Psoas muscle (tissue), 8 donors: Measurements from ENCODE around the gene SCAMP4. TPM values are rescaled to one million over a fixed set of nuclear protein-coding genes. Genes with fewer than 3 reads are reported as not detected.

Source experiments
- ATAC-seq, 4 donors: fragments of 200-7000 bp; cut with Tn5 transposase; one replicate each; pipeline ENCODE4 v1.9.1; 2020; ENCODE audit warnings: moderate library complexity in 3 of 4, mild to moderate bottlenecking in 2 of 4
- DNase-seq, 2 donors: peaks; one replicate each; pipeline ENCODE4 v3.0.0-alpha.2; 2020
- H3K27ac ChIP-seq: fragments of 200-600 bp; one replicate; pipeline ENCODE4 v1.8.0; 2022
- H3K27me3 ChIP-seq, 3 donors: fragments of 200-600 bp in 1 of 3; one replicate each; pipeline versions ENCODE4 v1.6.1 to v1.8.0; 2013 to 2022; ENCODE audit warnings: low read length in 2 of 3, mild to moderate bottlenecking in 2 of 3, moderate library complexity in 1 of 3; ENCODE audit not compliant: insufficient read depth in 3 of 3
- H3K36me3 ChIP-seq, 2 donors: fragments of 200-600 bp in 1 of 2; one replicate each; pipeline versions ENCODE4 v1.6.1 to v1.8.0; 2013 to 2022; ENCODE audit warnings: low read depth in 1 of 2, mild to moderate bottlenecking in 1 of 2, moderate library complexity in 1 of 2; ENCODE audit not compliant: insufficient read depth in 1 of 2
- H3K4me1 ChIP-seq: fragments of 200-600 bp; one replicate; pipeline ENCODE4 v1.8.0; 2022
- H3K4me3 ChIP-seq: fragments of 200-600 bp; one replicate; pipeline ENCODE4 v1.8.0; 2022; ENCODE audit warnings: mild to moderate bottlenecking
- H3K9me3 ChIP-seq: fragments of 200-600 bp; one replicate; pipeline ENCODE4 v1.8.0; 2022
- CTCF ChIP-seq: fragments of 200-600 bp; IDR thresholded peaks from one replicate; pipeline ENCODE4 v1.8.0; 2022; ENCODE audit warnings: antibody characterized with exemption
- WGBS, 3 donors: extraction: QIAGEN DNeasy Blood & Tissue Kit; methylation state at CpG; one replicate each; pipeline versions ENCODE4 v1.1.6 to v1.1.7; 2013; 5-methylcytosine and 5-hydroxymethylcytosine counted together
- intact Hi-C, 2 donors: fragments of 100-400 bp; cut with DNase I; formaldehyde crosslinking; loops; one replicate each; pipeline versions ENCODE4 v1.11.0 to v1.14.2; 2022
- polyA plus RNA-seq, 3 donors: library from polyadenylated mRNA; stranded (reverse); fragments of 200-250 nt; gene quantifications; one replicate each; pipeline ENCODE4 v1.2.3, GENCODE V29; 2013
- total RNA-seq, 4 donors: library from RNA; stranded (reverse); fragmentation: NEBNext Ultra II Directional in 2 of 4; extraction: Animal tissue kit (Norgen Biotek cat#: 25700) in 2 of 4; gene quantifications; one replicate each; pipeline versions ENCODE4 v1.2.1 to v1.2.4, GENCODE V29; 2021 to 2023
- donor health status: healthy with polysubstance abuse.
- donor health status: DM: no; HTN: no; CAD: no; lungs with moderate emphysema.
- donor health status: Bipolar disorder and iron deficiency.
- donor health status: healthy.
- donor health status: DM: yes; HTN: yes; CAD: no.
- donor health status: DM: no; HTN: no; CAD: no.
- donor health status: DM: no; HTN: no; CAD: no.
- donor health status: DM: yes; HTN: yes; CAD: no.

The SCAMP4 gene
- total and polyA plus RNA-seq, 7 donors, result 9.5 to 17.5 (median 15.5) TPM

GRCh38 chr19:1956868-1957492 is 51.8 kb downstream of the SCAMP4 start:
- H3K36me3 ChIP-seq, result no peaks in the 10 kb centered on the region
- H3K4me3 ChIP-seq, result no peak overlapping the region
- H3K27ac ChIP-seq, result peak overlapping the region; percentile 30
- 48 to 69% (median 49%) methylated on average over 27 to 28 of the region's 28 CpGs for WGBS, 3 donors
- ATAC-seq (peak; percentile 90 to 99 (median 98)), DNase-seq (peak; percentile 66 to 91)
- no peaks in the 10 kb centered on the region for H3K27me3 ChIP-seq
- no peak for TF ChIP-seq CTCF
- intact Hi-C loops, result no loop called here
- peaks cover 8% of the 10 kb centered on the region for H3K4me1 ChIP-seq
- no peaks in the 10 kb centered on the region for H3K9me3 ChIP-seq

- Histone ChIP-seq H3K9me3 (no peaks in the 10 kb centered on the region), H3K27me3 (no peaks in the 10 kb centered on the region), H3K36me3 (no peaks in the 10 kb centered on the region), H3K4me1 (peaks cover 8% of the 10 kb centered on the region), H3K27ac (peak overlapping the region; percentile 30), H3K4me3 (no peak overlapping the region)
- DNase-seq, result no peak
- WGBS, 3 donors, result 79 to 89% (median 84%) methylated on average over 34 to 40 of the region's 40 CpGs
- intact Hi-C loops, result no loop called here
- peak in 1 of 4 donors; percentile 4 for ATAC-seq
- no peak for TF ChIP-seq CTCF
Observed at GRCh38 chr19:1957562-1958248, 52.5 kb downstream of the SCAMP4 start.

- Histone ChIP-seq H3K4me1 (peaks cover 8% of the 10 kb centered on the region), H3K27ac (no peak overlapping the region), H3K9me3 (no peaks in the 10 kb centered on the region), H3K4me3 (no peak overlapping the region), H3K27me3 (no peaks in the 10 kb centered on the region), H3K36me3 (no peaks in the 10 kb centered on the region)
- DNase-seq, result no peak
- no peak for ATAC-seq
- WGBS, 3 donors, result 90 to 95% (median 90%) methylated on average over 32 of the region's 32 CpGs
- no peak for TF ChIP-seq CTCF
- intact Hi-C loops, result no loop called here
Observed at GRCh38 chr19:1959928-1960589, 54.9 kb downstream of the SCAMP4 start.

- H3K4me1 ChIP-seq, result peaks cover 8% of the 10 kb centered on the region
- DNase-seq, result peak in 1 of 2 donors; percentile 51
- H3K27ac ChIP-seq, result no peak overlapping the region
- WGBS, 3 donors, result 91% methylated on average over 36 to 42 of the region's 42 CpGs
- intact Hi-C loops, result no loop called here
- ATAC-seq, result no peak
- no peaks in the 10 kb centered on the region for H3K27me3 ChIP-seq
- H3K9me3 ChIP-seq, result no peaks in the 10 kb centered on the region
- no peak for TF ChIP-seq CTCF
- no peaks in the 10 kb centered on the region for H3K36me3 ChIP-seq
- no peak overlapping the region for H3K4me3 ChIP-seq
Observed at GRCh38 chr19:1961000-1961883, 56.0 kb downstream of the SCAMP4 start.
